Measurements from ENCODE around the gene NLRP1. TPM values are rescaled to one million over a fixed set of nuclear protein-coding genes. Genes with fewer than 3 reads are reported as not detected.

The NLRP1 gene
- total RNA-seq, 1 donor from 2014 or later: 67.7 TPM

DNA sequence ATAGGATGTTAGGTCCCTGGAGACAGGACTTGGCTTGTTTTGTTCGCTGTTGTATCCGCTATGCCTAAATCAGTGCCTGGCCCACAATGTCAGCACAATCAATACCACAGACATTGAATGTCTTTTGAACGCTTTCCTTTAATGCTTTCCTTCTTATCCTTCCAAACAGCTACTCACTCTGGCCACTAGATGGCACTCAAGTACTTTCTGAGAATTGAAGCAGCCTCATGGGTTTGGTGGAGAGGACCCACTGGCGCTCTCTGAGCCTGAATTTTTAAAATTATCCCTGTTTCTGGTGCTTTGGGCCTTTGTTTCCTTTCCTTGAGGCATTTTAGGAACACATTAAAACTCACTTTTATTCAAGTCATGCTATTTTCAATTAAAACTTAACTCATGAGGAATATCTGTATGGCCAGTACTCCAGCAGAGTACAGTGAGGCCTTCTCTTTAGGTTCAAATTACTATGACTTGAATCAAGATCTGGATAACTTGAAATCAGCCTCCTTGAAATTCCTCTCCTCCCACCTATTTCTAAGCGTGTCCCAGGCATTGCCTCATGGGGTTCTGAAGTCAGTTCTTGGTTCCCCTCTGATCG, 3.2 kb upstream of the NLRP1 start:
- H3K36me3 ChIP-seq: no peaks in the 10 kb centered on the region
- H3K4me3 ChIP-seq: no peak overlapping the region
- no peaks in the 10 kb centered on the region for H3K9me3 ChIP-seq
- DNase-seq (ENCODE audit: low spot score in 2 of 2): peak in 1 of 2 donors; percentile 71
- no peak overlapping the region for H3K27ac ChIP-seq
- H3K27me3 ChIP-seq: no peaks in the 10 kb centered on the region
- H3K4me1 ChIP-seq: peaks cover 15 to 21% of the 10 kb centered on the region in 2 donors
- intact Hi-C loops (cut with DNase I): loop anchor here (1.0 to 5.0 kb wide), 4 partner anchors 120 to 850 kb away; partner anchors contain the start of gene AIPL1
- TF ChIP-seq, protein P1, sequence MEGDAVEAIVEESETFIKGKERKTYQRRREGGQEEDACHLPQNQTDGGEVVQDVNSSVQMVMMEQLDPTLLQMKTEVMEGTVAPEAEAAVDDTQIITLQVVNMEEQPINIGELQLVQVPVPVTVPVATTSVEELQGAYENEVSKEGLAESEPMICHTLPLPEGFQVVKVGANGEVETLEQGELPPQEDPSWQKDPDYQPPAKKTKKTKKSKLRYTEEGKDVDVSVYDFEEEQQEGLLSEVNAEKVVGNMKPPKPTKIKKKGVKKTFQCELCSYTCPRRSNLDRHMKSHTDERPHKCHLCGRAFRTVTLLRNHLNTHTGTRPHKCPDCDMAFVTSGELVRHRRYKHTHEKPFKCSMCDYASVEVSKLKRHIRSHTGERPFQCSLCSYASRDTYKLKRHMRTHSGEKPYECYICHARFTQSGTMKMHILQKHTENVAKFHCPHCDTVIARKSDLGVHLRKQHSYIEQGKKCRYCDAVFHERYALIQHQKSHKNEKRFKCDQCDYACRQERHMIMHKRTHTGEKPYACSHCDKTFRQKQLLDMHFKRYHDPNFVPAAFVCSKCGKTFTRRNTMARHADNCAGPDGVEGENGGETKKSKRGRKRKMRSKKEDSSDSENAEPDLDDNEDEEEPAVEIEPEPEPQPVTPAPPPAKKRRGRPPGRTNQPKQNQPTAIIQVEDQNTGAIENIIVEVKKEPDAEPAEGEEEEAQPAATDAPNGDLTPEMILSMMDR (IDR thresholded peaks at IDR 0.05): peak; percentile 86 to 91 (median 91)

DNA sequence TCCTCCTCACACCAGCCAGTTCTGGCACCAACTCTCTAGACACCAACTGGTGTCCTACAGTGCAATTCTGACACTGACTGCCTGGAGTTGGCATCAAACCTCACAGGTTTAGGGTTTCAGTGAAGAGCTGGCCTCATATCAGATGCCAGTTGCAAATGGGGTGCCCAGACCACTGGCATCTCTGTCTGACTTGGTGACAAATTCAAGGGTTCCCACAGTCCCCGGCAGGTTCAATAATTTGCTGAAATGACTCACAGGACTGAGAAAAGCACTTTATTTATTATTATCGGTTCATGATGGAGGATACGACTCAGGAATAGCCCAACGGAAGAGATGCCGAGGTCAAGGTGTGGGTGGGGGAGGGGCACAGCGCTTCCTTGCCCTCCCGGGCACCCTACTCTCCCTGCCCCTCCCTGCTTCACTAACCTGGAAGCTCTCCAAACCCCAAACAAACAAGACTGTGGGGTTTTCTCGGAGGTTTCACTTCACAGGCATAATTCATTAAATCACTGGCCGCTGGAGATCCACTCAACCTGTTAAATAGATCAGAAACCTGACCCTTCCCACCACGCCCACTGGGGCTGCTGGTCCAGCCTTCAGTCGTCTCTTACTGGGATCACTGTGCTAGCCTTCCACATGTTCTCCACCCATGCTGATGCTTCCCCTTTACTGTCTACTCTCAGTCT, 1.7 kb upstream of the NLRP1 start:
- DNase-seq (ENCODE audit: low spot score in 2 of 2): no peak
- Histone ChIP-seq H3K27me3 (no peaks in the 10 kb centered on the region), H3K27ac (peak overlapping the region; percentile 90), H3K9me3 (no peaks in the 10 kb centered on the region), H3K4me1 (peaks cover 15 to 23% of the 10 kb centered on the region in 2 donors), H3K36me3 (peaks cover 6 to 9% of the 10 kb centered on the region in 2 donors), H3K4me3 (no peak overlapping the region)
- intact Hi-C loops (cut with DNase I): loop anchor here (2.0 to 5.0 kb wide), 4 partner anchors 121 to 1055 kb away; partner anchors contain the start of genes AIPL1, KIAA0753 and TXNDC17
- TF ChIP-seq, protein P1 (IDR thresholded peaks at IDR 0.05): no peak

DNA sequence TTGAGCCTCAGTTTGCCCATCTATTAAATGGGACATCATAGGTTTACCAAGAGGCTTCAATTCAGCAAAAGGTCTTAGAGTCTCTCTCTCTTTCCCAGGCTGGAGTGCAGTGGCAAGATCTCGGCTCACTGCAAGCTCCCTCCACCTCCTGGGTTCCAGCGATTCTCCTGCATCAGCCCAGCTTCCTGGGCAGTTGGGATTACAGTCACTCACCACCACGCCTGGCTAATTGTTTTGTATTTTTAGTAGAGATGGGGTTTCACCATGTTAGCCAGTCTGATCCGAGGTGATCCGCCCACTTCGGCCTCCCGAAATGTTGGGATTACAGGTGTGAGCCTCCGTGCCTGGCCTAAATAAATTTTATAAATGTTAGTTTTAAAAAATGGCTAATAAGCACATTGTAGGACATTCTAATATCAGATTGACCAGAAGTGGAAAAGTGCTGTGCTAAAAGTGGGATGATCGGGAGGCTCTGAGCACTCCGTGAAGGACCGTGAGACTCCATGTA, 1.0 kb upstream of the NLRP1 start:
- no peak for DNase-seq (ENCODE audit: low spot score in 2 of 2)
- Histone ChIP-seq H3K27me3 (no peaks in the 10 kb centered on the region), H3K27ac (peak overlapping the region; percentile 90), H3K9me3 (no peaks in the 10 kb centered on the region), H3K36me3 (peaks cover 6 to 13% of the 10 kb centered on the region in 2 donors), H3K4me1 (peaks cover 15 to 23% of the 10 kb centered on the region in 2 donors), H3K4me3 (peak overlapping the region in 1 of 2 donors; percentile 80)
- TF ChIP-seq, protein P1 (IDR thresholded peaks at IDR 0.05): no peak
- intact Hi-C loops (cut with DNase I): loop anchor here (2.0 to 5.0 kb wide), 3 partner anchors 122 to 1055 kb away; partner anchors contain the start of genes AIPL1, KIAA0753 and TXNDC17

DNA sequence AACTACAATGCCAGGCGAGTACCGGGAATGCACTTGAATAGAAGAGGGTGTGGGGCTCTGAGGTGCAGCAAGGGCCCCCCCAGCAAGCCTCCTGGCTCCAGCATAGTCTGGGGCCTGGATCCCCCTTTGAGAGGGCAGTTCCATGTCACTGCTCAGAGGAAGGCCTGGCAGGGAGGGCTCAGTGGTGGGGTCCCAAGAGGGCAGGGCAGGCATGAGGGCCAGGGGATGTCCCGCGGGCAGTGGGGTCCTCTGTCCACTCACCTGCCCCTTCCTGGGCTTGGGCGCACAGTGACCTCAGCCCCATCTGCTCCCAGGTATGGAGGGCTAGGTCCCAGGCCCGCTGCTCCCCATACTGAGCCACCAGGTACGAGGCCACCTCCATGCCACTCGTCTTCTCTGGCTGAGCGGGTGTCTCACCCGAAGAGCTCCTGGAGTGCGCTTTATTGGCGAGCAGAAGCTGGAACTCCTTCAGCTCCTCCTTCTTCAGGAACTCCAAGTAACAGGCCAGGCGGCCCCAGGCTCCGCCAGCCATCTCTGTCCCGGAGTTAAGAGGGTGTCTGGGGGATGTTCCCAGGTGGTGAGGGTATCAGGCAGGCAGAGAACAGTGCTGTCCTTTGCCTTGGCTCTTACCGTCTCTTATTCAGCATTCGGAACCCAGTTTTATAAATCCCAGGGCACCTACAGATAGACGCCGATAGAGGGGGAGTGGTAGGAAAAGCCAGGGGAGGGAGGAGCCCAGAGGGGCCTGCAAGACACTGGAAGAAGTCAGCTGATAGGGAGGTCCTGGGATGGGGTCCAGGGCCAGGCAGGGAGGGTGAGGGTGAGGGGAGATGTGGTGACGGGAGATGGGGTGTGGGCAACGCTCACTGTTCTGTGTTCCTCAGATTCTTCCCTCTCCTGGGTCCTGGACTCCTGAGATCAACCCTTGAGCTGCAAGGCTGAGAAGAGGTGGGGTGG, 605 bp downstream of the NLRP1 start:
- TF ChIP-seq, protein P1 (IDR thresholded peaks at IDR 0.05): no peak
- Histone ChIP-seq H3K27me3 (no peaks in the 10 kb centered on the region), H3K4me3 (peak overlapping the region; percentile 56 to 80), H3K36me3 (peaks cover 16 to 29% of the 10 kb centered on the region in 2 donors), H3K27ac (peak overlapping the region; percentile 90), H3K4me1 (peaks cover 15 to 23% of the 10 kb centered on the region in 2 donors), H3K9me3 (no peaks in the 10 kb centered on the region)
- DNase-seq (ENCODE audit: low spot score in 2 of 2): peak in 1 of 2 donors; percentile 73
- intact Hi-C loops (cut with DNase I): loop anchor here (2.0 kb wide), 1 partner anchor 1057 kb away; the partner anchor contains the start of genes KIAA0753 and TXNDC17
